Measurements from ENCODE around the gene SAFB. TPM values are rescaled to one million over a fixed set of nuclear protein-coding genes. Genes with fewer than 3 reads are reported as not detected.
A peak's percentile ranks its signal among the peaks of the same experiment; 100 is the strongest.
"Not testable (repeated sequence)": the region's sequence is repeated elsewhere in the genome, so short reads cannot be mapped to it uniquely, and the experiment has no call there.

Gene SAFB
- total RNA-seq, 4 donors from 2014 or later = 46.3 to 181 (median 63.7) TPM

DNA sequence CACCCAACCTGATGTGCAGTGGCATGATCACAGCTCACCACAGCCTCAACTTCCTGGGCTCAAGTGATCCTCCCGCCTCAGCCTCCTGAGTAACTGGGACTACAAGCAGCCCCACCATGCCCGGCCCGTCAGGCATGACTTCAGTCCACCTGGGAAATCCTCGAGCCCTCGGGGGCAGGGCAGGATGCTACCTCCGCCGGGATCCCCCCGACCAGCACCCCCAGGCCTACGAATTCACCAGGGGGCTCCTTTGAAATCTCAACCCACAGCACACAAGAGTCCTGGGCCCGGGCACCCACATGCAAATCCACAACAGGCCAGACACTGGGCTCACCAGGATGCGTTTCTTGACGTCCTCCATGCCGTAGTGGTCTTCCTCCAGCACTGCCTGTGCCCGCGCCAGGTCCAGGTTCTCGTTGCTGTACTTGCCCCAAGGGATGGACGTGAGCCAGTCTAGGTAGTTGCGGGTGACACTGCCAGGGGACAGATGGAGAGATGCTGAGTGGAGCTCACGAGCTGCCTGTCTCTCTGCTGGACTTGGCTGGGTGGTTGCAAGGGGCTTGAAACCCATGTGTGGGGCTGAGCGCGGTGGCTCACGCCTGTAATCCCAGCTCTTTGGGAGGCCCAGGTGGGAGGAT is 77.7 kb downstream of the SAFB start:
- H3K4me1 ChIP-seq = no peaks in the 10 kb centered on the region
- peaks cover 82% of the 10 kb centered on the region for H3K36me3 ChIP-seq
- no peak overlapping the region for H3K4me3 ChIP-seq
- TF ChIP-seq CTCF (IDR thresholded peaks at IDR 0.05) = no peak
- TF ChIP-seq POLR2A (IDR thresholded peaks at IDR 0.05) = no peak
- no peak for TF ChIP-seq EP300 (IDR thresholded peaks at IDR 0.05)
- TF ChIP-seq POLR2AphosphoS5 (IDR thresholded peaks at IDR 0.05) = no peak
- H3K9me3 ChIP-seq = no peaks in the 10 kb centered on the region
- no peaks in the 10 kb centered on the region for H3K27me3 ChIP-seq
- DNase-seq (ENCODE audit: low spot score in 2 of 2) = peak in 1 of 2 donors; percentile 62
- 95% methylated on average over 10 of the region's 22 CpGs for WGBS
- H3K27ac ChIP-seq = no peak overlapping the region

DNA sequence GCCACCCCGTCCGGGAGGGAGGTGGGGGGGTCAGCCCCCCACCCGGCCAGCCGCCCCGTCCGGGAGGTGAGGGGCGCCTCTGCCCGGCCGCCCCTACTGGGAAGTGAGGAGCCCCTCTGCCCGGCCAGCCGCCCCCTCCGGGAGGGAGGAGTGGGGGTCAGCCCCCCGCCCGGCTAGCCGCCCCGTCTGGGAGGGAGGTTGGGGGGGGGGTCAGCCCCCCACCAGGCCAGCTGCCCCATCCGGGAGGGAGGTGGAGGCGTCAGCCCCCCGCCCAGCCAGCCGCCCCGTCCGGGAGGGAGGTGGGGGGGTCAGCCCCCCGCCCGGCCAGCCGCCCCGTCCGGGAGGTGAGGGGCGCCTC is 79.1 kb downstream of the SAFB start:
- H3K9me3 ChIP-seq; H3K4me1 ChIP-seq; H3K27ac ChIP-seq; H3K4me3 ChIP-seq; DNase-seq (ENCODE audit: low spot score in 2 of 2); H3K27me3 ChIP-seq: not testable (repeated sequence)
- WGBS = no CpG with 5 or more reads among the region's 28 CpGs
- peaks cover 82% of the 10 kb centered on the region for H3K36me3 ChIP-seq

DNA sequence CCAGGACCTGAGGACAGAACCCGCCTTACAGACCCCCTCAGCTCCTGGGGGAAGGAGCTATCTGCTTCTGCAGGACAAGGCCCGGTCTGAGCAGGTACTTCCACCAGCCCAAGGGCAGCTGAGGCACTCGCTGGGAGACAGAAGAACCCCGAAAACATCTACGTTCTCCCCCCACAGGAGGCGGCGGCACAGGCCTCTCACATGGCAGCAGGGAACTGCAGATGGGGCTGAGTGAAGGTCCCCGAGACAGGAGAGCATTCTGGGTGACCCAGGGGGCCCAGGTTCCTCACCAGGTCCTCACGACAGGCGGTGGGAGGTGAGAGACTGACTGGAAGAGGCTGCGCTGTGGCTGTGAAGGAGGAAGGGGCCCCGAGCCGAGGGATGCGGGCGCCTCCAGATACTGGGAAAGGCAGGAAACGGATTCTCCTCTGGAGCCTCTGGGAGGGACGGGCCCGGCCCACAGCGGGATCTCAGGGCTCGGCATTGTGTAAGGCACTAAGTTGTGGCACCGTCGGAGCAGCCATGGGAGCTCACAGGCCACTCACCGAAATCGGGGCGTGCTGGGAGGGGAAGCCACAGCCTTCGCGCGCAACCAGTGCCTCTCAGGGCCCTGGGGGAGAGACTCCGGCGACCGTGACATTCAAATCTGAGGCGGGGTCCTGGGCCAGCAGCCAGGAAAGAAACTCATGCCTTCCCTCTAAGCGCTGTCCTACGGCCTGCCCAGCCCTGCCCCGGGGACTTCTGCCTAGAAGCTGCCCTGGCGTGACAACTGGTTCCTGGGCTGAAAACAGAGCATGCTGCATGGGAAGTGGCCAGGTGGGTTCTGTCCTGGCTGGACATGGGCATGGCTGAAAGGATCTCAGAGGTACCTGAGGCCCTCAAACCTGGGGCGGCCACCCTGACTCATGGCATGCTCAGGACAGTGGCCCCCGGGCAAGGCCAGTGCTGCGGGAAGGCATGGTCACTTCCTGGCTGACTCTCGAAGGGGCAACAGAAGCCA is 81.2 kb downstream of the SAFB start:
- no peaks in the 10 kb centered on the region for H3K4me1 ChIP-seq
- H3K4me3 ChIP-seq = no peak overlapping the region
- TF ChIP-seq POLR2AphosphoS5 (IDR thresholded peaks at IDR 0.05) = no peak
- TF ChIP-seq CTCF (IDR thresholded peaks at IDR 0.05) = no peak
- no peak for TF ChIP-seq POLR2A (IDR thresholded peaks at IDR 0.05)
- no peak for TF ChIP-seq EP300 (IDR thresholded peaks at IDR 0.05)
- DNase-seq (ENCODE audit: low spot score in 2 of 2) = no peak
- H3K9me3 ChIP-seq = no peaks in the 10 kb centered on the region
- 95% methylated on average over 15 of the region's 40 CpGs for WGBS
- peaks cover 84% of the 10 kb centered on the region for H3K36me3 ChIP-seq
- no peak overlapping the region for H3K27ac ChIP-seq
- no peaks in the 10 kb centered on the region for H3K27me3 ChIP-seq

DNA sequence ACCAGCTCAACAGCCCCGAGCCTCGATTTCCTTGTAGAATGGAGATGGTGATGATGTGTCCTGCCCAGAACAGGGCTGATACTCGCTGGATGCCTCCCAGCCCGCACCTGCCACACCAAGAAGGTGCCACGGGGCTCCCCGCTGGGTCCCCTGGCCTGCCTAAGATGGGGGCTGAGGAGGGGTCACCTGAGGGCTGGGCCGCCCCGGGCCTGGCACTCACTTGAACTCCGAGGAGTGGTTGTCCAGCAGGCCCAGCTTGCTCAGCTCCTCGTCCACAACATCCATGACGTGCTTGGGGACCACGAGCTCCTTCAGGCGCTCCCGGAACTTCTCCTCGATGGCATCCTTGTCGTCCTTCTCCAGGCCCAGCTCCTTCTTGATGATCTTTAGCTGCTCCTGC is 82.7 kb downstream of the SAFB start:
- H3K9me3 ChIP-seq = no peaks in the 10 kb centered on the region
- DNase-seq (ENCODE audit: low spot score in 2 of 2) = no peak
- H3K27ac ChIP-seq = no peak overlapping the region
- H3K4me3 ChIP-seq = no peak overlapping the region
- WGBS = 84% methylated on average over 13 of the region's 16 CpGs
- no peaks in the 10 kb centered on the region for H3K27me3 ChIP-seq
- no peaks in the 10 kb centered on the region for H3K4me1 ChIP-seq
- TF ChIP-seq CTCF (IDR thresholded peaks at IDR 0.05) = no peak
- no peak for TF ChIP-seq POLR2AphosphoS5 (IDR thresholded peaks at IDR 0.05)
- TF ChIP-seq EP300 (IDR thresholded peaks at IDR 0.05) = no peak
- TF ChIP-seq POLR2A (IDR thresholded peaks at IDR 0.05) = no peak
- H3K36me3 ChIP-seq = peaks cover 81% of the 10 kb centered on the region

- H3K9me3 ChIP-seq = no peaks in the 10 kb centered on the region
- no peaks in the 10 kb centered on the region for H3K4me1 ChIP-seq
- no peaks in the 10 kb centered on the region for H3K27me3 ChIP-seq
- DNase-seq (ENCODE audit: low spot score in 2 of 2) = no peak
- peaks cover 86% of the 10 kb centered on the region for H3K36me3 ChIP-seq
- TF ChIP-seq EP300 (IDR thresholded peaks at IDR 0.05) (no peak), CTCF (IDR thresholded peaks at IDR 0.05) (no peak), POLR2AphosphoS5 (IDR thresholded peaks at IDR 0.05) (no peak), POLR2A (IDR thresholded peaks at IDR 0.05) (no peak)
- 96% methylated on average over 16 of the region's 35 CpGs for WGBS
- H3K27ac ChIP-seq = no peak overlapping the region
- no peak overlapping the region for H3K4me3 ChIP-seq
These were observed 84.1 kb downstream of the SAFB start for GRCh38 chr19:5706876-5707573.
